ENCODE data around the gene CAMTA1.

- TF ChIP-seq TARDBP (IDR thresholded peaks at IDR 0.05), result no peak
- TF ChIP-seq FOXK2 (IDR thresholded peaks at IDR 0.05), result no peak
- TF ChIP-seq FOXM1 (IDR thresholded peaks at IDR 0.05; ENCODE audit: borderline replicate concordance), result no peak
- no peak for TF ChIP-seq SUZ12 (IDR thresholded peaks at IDR 0.05)
- no peak for TF ChIP-seq LEF1 (IDR thresholded peaks at IDR 0.05; ENCODE audit: borderline replicate concordance)
- no peak for TF ChIP-seq ELF4 (IDR thresholded peaks at IDR 0.05)
- TF ChIP-seq HDGF (IDR thresholded peaks at IDR 0.05; ENCODE audit: borderline replicate concordance), result no peak
- TF ChIP-seq ARNT (IDR thresholded peaks at IDR 0.05), result no peak
- no peak for TF ChIP-seq NFRKB (IDR thresholded peaks at IDR 0.05)
Measured at GRCh38 chr1:7402548-7402850, 617.2 kb downstream of the CAMTA1 start.
